GM20000 (cell line): ENCODE measurements around the gene HSPB7.

ENCODE experiments used
- DNase-seq: peaks from one replicate; pipeline ENCODE4 v3.0.0; 2012; ENCODE audit warnings: low spot score
- CTCF ChIP-seq: IDR thresholded peaks from 2 replicates; pipeline ENCODE4 v1.5.1; 2012; ENCODE audit warnings: mild to moderate bottlenecking, control low read depth; ENCODE audit errors: extremely low read depth, missing control alignments

The HSPB7 gene

GRCh38 chr1:16017461-16018303 lies at the start of gene HSPB7:
Gene HSPB7, minus strand, starts transcription at chr1:16018043. Its CDS starts 80 bp downstream, at chr1:16017963.
- DNase-seq: peak; percentile 63

GRCh38 chr1:16067127-16067768 lies 49.4 kb upstream of the HSPB7 start:
- TF ChIP-seq CTCF: no peak
- DNase-seq: no peak

More at GRCh38 chr1:16017461-16018303, at the start of gene HSPB7:
- TF ChIP-seq CTCF: peak; percentile 2

GRCh38 chr1:16066245-16066644 lies 48.4 kb upstream of the HSPB7 start:
- TF ChIP-seq CTCF: no peak
- DNase-seq: no peak

- no peak for DNase-seq
- no peak for TF ChIP-seq CTCF
Measured at GRCh38 chr1:16065269-16065576, 47.4 kb upstream of the HSPB7 start.

- no peak for DNase-seq
- no peak for TF ChIP-seq CTCF
Measured at GRCh38 chr1:16064536-16065268, 46.9 kb upstream of the HSPB7 start.

- TF ChIP-seq CTCF: no peak
- DNase-seq: no peak
Measured at GRCh38 chr1:16063921-16064320, 46.1 kb upstream of the HSPB7 start.
